HG03378 (cell line): Measurements from ENCODE around the gene REXO1.
"Not testable (repeated sequence)": the region's sequence is repeated elsewhere in the genome, so short reads cannot be mapped to it uniquely, and the experiment has no call there.

Source experiments
- ATAC-seq: cut with Tn5 transposase; IDR thresholded peaks from one replicate; pipeline ENCODE4 v1.9.1; 2021; ENCODE audit warnings: mild to moderate bottlenecking, moderate library complexity; ENCODE audit not compliant: unreplicated experiment

The REXO1 gene

DNA sequence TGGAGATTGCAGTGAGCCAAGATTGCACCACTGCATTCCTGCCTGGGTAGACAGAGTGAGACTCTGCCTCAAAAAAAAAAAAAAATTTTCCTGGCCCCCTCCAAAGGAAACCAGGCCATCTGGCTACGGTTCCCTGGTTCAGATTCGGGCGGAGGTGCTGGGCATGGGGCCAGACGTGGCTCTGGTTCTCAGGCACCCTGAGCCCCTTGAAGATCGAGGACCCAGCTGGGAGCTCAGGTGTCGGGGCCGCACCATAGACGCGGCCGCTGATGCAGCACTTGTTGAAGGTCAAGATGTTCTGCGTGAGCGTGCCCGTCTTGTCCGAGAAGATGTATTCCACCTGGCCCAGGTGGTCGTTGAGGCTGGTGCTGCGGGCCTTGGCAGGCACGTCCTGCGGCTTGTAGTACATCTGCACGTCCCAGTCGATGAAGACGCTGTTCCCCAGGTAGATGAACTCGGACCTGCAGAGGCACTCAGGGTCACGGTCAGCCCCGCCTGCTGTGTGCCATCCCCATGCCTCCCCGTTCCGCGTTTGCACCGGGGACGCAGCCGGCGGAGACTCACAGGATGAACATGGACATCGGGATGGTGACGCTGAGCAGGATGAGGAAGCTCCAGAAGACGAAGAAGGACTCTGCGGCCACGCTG lies 48.5 kb downstream of the REXO1 start:
- ATAC-seq = no peak

DNA sequence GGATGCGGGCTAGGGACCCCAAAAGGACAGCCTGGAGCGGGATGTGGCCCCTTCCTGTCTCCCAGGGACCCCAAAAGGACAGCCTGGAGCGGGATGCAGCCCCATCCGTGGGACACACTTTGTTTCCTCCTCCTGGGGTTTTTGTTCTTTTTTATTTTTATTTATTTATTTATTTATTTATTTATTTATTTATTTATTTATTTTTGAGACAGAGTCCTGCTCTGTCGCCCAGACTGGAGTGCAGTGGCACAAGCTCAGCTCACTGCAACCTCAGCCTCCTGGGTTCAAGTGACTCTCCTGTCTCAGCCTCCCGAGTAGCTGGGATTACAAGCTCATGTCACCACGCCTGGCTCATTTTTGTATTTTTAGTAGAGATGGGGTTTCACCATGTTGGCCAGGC lies 51.0 kb downstream of the REXO1 start:
- not testable (repeated sequence) for ATAC-seq

- no peak for ATAC-seq
These were observed 51.7 kb downstream of the REXO1 start for GRCh38 chr19:1796395-1797142.

GRCh38 chr19:1794424-1795172 lies 53.7 kb downstream of the REXO1 start:
- ATAC-seq = no peak

- no peak for ATAC-seq
These were observed 56.4 kb downstream of the REXO1 start for GRCh38 chr19:1791879-1792278.

DNA sequence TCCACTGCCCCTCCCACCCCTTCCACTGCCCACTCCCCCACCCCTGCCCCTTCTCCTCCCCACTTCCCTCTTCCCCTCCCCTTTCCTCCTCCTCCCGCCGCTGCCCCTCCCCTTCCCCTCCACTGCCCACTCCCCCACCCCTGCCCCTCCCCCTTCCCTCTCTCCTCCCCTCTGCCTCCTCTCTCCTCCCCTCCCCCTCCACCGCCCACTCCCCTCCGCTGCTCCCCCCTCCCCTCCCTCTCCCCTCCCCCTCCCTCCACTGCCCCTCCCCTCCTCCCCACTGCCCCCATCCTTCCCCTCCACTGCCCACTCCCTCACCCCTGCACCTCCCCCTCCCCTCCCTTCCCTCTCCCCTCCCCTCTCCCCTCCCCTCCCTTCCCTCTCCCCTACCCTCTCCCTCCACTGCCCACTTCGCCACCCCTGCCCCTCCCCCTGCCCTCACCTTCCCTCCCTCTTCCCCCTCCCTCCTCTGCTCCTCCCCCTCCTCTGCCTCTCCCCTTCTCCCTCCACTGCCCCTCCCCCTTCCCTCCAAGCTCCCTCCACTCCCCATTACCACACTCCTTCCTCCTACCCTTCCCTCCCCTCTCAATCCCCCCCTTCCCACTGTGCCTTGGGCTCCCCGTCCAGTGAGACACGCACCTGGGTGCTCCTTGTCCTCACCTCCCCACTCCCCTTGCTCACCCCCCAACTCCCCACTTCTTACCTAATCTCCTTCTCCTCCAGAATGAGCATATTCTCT lies 58.1 kb downstream of the REXO1 start:
- no peak for ATAC-seq

- no peak for ATAC-seq
These were observed 58.8 kb downstream of the REXO1 start for GRCh38 chr19:1789261-1790041.

- no peak for ATAC-seq
These were observed 61.2 kb downstream of the REXO1 start for GRCh38 chr19:1787116-1787515.

GRCh38 chr19:1786668-1787067 lies 61.6 kb downstream of the REXO1 start:
- ATAC-seq = no peak

GRCh38 chr19:1785310-1785709 lies 63.0 kb downstream of the REXO1 start:
- no peak for ATAC-seq

- ATAC-seq = no peak
These were observed 64.4 kb downstream of the REXO1 start for GRCh38 chr19:1783874-1784273.

DNA sequence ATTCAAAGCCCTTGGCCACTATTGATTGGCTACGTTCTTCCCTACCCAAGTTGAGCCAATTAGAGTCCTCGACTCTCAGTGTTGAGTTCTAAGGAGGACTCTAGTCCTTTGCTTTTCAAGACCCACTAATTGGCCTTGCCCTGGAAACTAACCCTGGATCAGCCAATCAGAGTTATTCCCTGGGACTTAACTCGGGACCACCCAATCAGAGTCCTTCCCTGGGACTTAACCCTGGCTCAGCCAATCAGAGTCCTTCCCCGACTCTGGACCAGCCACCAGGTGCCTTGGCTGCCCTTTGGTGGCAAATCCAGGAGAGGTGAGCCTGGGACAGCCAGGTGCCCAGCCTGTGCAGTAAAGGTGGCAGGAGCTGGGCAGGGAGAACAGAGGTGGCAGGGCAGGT lies 64.9 kb downstream of the REXO1 start:
- ATAC-seq = no peak

DNA sequence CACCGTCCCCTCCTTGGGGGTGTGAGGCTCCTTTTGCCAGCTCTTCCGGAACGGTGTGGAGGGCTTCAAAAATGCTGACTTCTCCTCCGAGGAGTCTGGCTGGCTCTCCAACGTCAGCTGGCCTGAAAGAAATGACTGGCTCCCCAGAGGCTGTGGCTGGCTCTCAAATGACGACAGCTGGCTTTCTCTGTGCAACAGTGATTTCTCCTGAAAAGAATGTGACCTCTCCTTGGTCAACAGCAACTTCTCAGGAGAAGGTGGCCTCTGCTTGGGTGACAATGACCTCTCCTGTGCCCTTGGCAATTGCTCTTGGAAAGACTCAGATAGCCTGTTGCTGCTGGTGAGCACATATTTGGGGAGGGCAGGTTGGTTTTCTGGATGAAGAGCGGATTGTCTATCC lies 65.8 kb downstream of the REXO1 start:
- ATAC-seq = no peak

DNA sequence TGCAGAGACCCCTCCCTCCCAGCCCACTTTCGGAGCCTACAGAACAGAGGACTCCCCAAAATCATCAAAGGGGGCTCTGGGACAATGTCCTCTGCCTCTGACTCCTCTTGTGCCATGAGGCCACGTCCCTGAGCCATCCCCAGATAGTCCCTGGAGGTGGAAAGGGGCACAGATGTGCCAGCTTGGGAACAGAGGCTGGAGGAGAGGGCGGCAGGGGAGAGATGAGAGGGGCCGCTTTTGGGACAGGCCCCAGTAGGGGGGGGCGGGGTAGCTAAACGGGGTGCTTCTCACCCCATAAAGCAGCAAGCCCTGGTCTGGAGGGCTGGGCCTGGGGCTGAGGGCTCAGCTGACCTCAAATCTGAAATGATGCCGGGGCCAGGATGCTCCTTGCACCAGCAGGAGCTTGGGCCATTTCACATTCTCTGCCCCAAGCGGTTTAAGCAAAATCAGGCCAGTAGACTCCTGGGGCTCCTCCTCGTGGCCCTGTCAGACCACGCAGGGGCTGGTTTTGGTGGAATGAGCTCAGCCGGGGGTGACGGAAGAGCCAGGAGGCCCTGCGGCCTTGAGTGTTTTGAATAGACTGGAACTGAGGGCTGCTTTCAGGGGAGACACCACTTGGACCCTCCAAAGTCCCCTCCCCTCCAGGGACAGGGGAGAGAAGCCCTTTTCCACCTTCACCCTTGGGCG lies 67.9 kb downstream of the REXO1 start:
- ATAC-seq = no peak

DNA sequence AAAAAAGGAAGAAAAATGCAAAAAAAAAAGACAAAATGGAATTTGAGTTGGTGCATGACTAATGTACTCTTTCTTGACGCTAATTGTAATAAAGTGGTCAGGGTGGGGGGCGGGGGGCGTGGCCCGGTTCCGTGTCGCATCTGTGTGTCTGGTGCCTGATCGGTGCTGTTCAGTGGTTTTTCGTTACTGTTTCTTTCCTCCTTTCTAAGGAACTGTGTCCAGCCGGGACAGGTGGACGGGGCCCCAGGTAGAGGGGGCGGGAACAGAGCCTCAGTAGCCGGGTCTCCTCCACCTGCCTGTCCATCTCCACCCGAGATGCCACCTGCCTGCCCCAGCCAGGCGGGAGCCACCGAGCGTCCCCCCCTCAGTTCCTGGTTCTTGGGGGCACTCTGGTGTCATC lies 68.7 kb downstream of the REXO1 start:
- no peak for ATAC-seq

DNA sequence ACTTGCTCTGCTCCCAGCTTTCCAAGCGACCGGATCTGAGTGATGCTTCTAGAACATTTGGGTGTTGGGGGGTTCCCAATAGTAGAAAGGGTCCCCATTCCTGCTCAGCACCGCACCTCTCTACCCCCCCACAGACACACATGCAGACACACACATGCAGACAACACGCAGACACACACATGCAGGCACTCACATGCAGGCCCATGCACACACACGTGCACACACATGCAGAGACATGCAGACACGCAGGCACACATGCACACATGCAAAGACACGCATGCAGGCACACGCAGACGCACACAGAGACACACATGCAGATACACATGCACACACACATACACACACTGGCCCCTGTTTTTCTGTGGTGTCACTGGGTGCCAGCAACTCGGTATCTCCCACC lies 71.1 kb downstream of the REXO1 start:
- ATAC-seq = no peak

DNA sequence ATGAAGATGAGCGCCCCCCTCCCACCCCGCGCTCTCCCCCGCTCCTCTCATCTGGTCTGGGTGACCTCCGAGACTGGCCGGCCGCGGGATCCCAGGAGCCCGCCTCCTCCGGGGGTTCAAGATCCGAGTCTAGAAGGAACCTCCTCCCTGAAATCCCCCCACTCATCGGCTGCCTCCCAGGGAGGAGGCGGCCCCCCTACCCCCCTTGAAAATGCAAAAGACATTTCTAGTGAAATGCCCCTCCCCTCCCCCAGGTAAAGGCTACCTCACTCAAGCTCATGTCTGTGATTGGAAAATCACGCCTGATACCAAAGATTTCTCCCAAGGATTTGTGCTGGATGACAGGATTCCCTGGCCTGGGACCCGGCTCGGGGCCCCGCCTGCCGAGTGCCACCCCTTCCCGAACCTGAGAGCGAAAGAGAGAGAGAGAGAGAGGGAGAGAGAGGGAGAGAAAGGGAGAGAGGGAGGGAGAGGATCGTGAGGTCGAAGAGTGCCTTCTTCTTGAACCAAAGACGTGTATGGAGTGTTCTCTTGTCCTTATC lies 71.6 kb downstream of the REXO1 start:
- ATAC-seq = no peak

DNA sequence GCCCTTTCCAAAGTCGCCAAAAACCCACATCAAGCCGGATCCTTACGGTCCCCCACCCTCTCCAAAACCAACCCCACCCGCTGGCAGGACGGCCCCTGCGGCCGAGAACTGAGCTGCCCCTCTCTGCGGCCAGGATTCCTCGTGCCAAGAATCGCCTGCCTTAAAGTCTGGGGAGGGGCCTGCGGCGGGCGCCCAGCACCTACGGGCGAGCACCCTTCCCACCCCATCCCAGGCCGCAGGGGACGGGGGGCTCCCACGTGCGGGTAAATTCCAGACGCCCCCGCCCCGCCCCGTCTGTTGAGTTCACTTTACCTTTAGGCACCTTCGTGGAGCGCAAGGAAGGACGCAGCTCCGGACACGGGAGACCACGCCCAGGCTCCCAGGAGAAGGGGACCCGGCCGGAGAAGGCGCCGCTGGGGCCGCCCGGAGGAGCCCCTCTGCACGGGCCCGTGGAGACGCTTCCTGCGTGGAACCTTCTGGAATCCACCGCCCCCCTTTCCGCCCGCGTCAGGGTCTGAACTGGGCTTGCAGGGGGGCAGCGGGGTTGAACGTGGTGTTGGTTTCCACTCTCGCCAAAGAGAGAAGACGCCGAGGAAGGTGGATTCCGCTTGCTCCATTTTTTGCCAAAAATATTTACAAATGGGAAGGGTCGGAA lies 72.2 kb downstream of the REXO1 start:
- no peak for ATAC-seq
